ENCODE data around the gene CNNM2.
"Not testable (repeated sequence)": the region's sequence is repeated elsewhere in the genome, so short reads cannot be mapped to it uniquely, and the experiment has no call there.

Gene CNNM2

GRCh38 chr10:103055105-103055504, 137.0 kb downstream of the CNNM2 start:
- 78 to 100% methylated on average over 1 of the region's 4 CpGs for WGBS, 2 experiments (ENCODE audit: insufficient coverage in 2 of 2)

GRCh38 chr10:103058034-103058433, 139.9 kb downstream of the CNNM2 start:
- 92 to 100% methylated on average over 1 of the region's 3 CpGs for WGBS, 2 experiments (ENCODE audit: insufficient coverage in 2 of 2)
- no peaks in the 10 kb centered on the region for H3K36me3 ChIP-seq (ENCODE audit: control insufficient read depth, insufficient read depth, low read length)
- H3K9me3 ChIP-seq (ENCODE audit: control insufficient read depth, low read length): no peaks in the 10 kb centered on the region
- no peak overlapping the region for H3K4me3 ChIP-seq (ENCODE audit: extremely low read depth, insufficient read depth, low read length, poor library complexity, severe bottlenecking)
- no peak overlapping the region for H3K27ac ChIP-seq (ENCODE audit: low read depth, low read length, severe bottlenecking)
- H3K4me1 ChIP-seq (ENCODE audit: control insufficient read depth, insufficient read depth, low read length, poor library complexity, severe bottlenecking): peaks cover 8% of the 10 kb centered on the region

More at GRCh38 chr10:103055105-103055504, 137.0 kb downstream of the CNNM2 start:
- H3K9me3 ChIP-seq (ENCODE audit: control insufficient read depth, low read length): no peaks in the 10 kb centered on the region
- H3K4me3 ChIP-seq (ENCODE audit: extremely low read depth, insufficient read depth, low read length, poor library complexity, severe bottlenecking): no peak overlapping the region
- H3K36me3 ChIP-seq (ENCODE audit: control insufficient read depth, insufficient read depth, low read length): no peaks in the 10 kb centered on the region
- H3K4me1 ChIP-seq (ENCODE audit: control insufficient read depth, insufficient read depth, low read length, poor library complexity, severe bottlenecking): peaks cover 8% of the 10 kb centered on the region
- H3K27ac ChIP-seq (ENCODE audit: low read depth, low read length, severe bottlenecking): no peak overlapping the region

- no CpG with 5 or more reads among the region's 2 CpGs for WGBS, 2 experiments (ENCODE audit: insufficient coverage in 2 of 2)
- H3K9me3 ChIP-seq (ENCODE audit: control insufficient read depth, low read length): no peaks in the 10 kb centered on the region
- no peak overlapping the region for H3K4me3 ChIP-seq (ENCODE audit: extremely low read depth, insufficient read depth, low read length, poor library complexity, severe bottlenecking)
- no peaks in the 10 kb centered on the region for H3K36me3 ChIP-seq (ENCODE audit: control insufficient read depth, insufficient read depth, low read length)
- H3K4me1 ChIP-seq (ENCODE audit: control insufficient read depth, insufficient read depth, low read length, poor library complexity, severe bottlenecking): peaks cover 3% of the 10 kb centered on the region
- H3K27ac ChIP-seq (ENCODE audit: low read depth, low read length, severe bottlenecking): no peak overlapping the region
Measured at GRCh38 chr10:103060575-103060974, 142.5 kb downstream of the CNNM2 start.

DNA sequence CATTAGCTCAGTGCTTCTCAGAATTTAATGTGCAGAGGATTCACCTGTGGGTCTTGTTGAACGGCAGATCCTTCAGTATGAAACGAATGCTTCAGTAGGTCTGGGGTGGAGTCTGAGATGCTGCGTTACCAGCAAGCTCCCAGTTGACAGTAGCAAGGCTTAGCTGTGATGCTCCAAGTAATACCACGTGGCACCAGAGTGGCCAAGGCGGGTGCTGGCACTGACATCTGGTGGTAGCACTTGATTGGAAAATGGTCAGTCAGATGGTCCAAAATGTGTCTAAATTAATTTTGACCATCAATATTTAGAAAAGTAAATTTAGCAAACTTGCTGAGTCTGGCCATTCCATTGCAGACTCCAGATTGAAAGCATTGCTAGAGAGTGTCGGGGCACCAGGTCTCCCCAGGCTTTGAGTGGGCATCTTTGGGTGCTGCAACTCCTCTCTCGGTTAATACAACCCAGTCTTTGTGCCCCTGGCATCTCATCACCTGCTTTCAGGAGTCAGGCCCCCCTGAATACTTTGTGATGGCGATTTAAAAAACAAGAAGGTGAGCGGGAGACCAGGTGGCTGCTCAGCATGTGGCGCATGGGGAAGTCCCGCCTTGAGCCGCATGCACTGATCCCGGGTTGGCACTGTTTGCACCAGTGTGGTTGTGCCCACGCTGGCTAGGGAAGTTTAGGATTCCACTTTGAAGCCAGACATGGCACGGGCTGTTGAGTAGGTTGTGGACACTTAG, 144.9 kb downstream of the CNNM2 start:
- Histone ChIP-seq H3K36me3 (ENCODE audit: control insufficient read depth, insufficient read depth, low read length) (no peaks in the 10 kb centered on the region), H3K4me3 (ENCODE audit: extremely low read depth, insufficient read depth, low read length, poor library complexity, severe bottlenecking) (no peak overlapping the region), H3K9me3 (ENCODE audit: control insufficient read depth, low read length) (no peaks in the 10 kb centered on the region), H3K4me1 (ENCODE audit: control insufficient read depth, insufficient read depth, low read length, poor library complexity, severe bottlenecking) (peaks cover 3% of the 10 kb centered on the region), H3K27ac (ENCODE audit: low read depth, low read length, severe bottlenecking) (no peak overlapping the region)
- whole genome bisulfite sequencing, 2 experiments (ENCODE audit: insufficient coverage in 2 of 2): 81 to 87% methylated on average over 13 to 14 of the region's 15 CpGs

- WGBS, 2 experiments (ENCODE audit: insufficient coverage in 2 of 2): 88% methylated on average over 3 of the region's 4 CpGs
- H3K36me3 ChIP-seq (ENCODE audit: control insufficient read depth, insufficient read depth, low read length): no peaks in the 10 kb centered on the region
- no peak overlapping the region for H3K27ac ChIP-seq (ENCODE audit: low read depth, low read length, severe bottlenecking)
- no peak overlapping the region for H3K4me3 ChIP-seq (ENCODE audit: extremely low read depth, insufficient read depth, low read length, poor library complexity, severe bottlenecking)
- H3K4me1 ChIP-seq (ENCODE audit: control insufficient read depth, insufficient read depth, low read length, poor library complexity, severe bottlenecking): peaks cover 3% of the 10 kb centered on the region
- no peaks in the 10 kb centered on the region for H3K9me3 ChIP-seq (ENCODE audit: control insufficient read depth, low read length)
Measured at GRCh38 chr10:103064956-103065355, 146.9 kb downstream of the CNNM2 start.

DNA sequence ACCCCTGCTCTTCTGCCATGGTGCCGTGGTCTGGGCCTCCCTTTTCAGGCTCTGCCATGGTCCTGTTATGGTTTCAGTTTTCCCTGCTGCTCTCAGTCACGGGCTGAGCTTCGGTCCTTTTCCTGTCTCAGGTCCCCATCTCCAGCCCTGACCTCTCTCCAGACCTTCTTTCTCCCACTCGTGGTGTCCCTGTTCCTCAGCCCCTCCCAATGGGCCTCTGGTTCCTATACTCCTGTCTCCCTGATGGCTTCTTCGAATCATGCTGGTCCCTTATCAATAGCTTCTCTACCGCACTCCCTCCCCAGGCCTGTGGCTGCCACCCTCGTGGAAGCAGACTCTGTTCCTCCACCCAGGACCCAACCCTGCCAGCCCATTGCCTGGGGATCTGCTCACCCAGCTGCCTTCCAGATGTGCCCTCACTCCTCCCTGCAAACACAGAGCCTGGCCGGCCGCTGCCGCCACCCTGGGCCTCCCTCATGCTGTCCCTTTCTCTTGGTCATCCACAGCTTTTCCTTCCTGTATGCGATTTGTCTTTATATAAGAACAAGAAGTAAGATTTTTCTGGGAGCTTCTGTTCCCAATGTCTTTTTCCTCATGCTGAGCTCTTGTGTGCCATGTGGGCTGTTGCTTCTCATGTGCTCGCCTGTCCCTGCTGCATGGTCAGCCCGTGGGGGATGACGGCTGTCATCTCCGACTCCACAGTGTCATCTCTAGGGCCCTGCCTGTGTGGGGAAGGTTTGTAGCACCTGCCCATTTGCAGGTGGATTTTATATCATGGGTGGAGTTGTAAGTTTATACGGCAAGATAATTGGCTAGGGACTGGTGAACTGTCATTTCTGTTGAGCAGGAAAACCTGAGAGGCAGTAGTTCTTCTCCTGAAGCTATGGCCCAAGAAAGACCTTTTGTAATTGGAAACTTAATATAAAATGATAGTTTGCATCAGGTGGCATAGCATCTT, 148.3 kb downstream of the CNNM2 start:
- peaks cover 3% of the 10 kb centered on the region for H3K4me1 ChIP-seq (ENCODE audit: control insufficient read depth, insufficient read depth, low read length, poor library complexity, severe bottlenecking)
- H3K4me3 ChIP-seq (ENCODE audit: extremely low read depth, insufficient read depth, low read length, poor library complexity, severe bottlenecking): no peak overlapping the region
- no peaks in the 10 kb centered on the region for H3K36me3 ChIP-seq (ENCODE audit: control insufficient read depth, insufficient read depth, low read length)
- no peak overlapping the region for H3K27ac ChIP-seq (ENCODE audit: low read depth, low read length, severe bottlenecking)
- WGBS, 2 experiments (ENCODE audit: insufficient coverage in 2 of 2): 93 to 96% methylated on average over 8 to 12 of the region's 16 CpGs
- no peaks in the 10 kb centered on the region for H3K9me3 ChIP-seq (ENCODE audit: control insufficient read depth, low read length)

- H3K4me1 ChIP-seq (ENCODE audit: control insufficient read depth, insufficient read depth, low read length, poor library complexity, severe bottlenecking); H3K27ac ChIP-seq (ENCODE audit: low read depth, low read length, severe bottlenecking); H3K36me3 ChIP-seq (ENCODE audit: control insufficient read depth, insufficient read depth, low read length); H3K9me3 ChIP-seq (ENCODE audit: control insufficient read depth, low read length); H3K4me3 ChIP-seq (ENCODE audit: extremely low read depth, insufficient read depth, low read length, poor library complexity, severe bottlenecking): not testable (repeated sequence)
- WGBS, 2 experiments (ENCODE audit: insufficient coverage in 2 of 2): 80 to 95% methylated on average over 2 to 3 of the region's 4 CpGs
Measured at GRCh38 chr10:103067099-103067477, 149.0 kb downstream of the CNNM2 start.

- Histone ChIP-seq H3K9me3 (ENCODE audit: control insufficient read depth, low read length) (no peaks in the 10 kb centered on the region), H3K27ac (ENCODE audit: low read depth, low read length, severe bottlenecking) (no peak overlapping the region), H3K4me1 (ENCODE audit: control insufficient read depth, insufficient read depth, low read length, poor library complexity, severe bottlenecking) (peaks cover 3% of the 10 kb centered on the region), H3K4me3 (ENCODE audit: extremely low read depth, insufficient read depth, low read length, poor library complexity, severe bottlenecking) (no peak overlapping the region), H3K36me3 (ENCODE audit: control insufficient read depth, insufficient read depth, low read length) (no peaks in the 10 kb centered on the region)
- WGBS, 2 experiments (ENCODE audit: insufficient coverage in 2 of 2): no CpG with 5 or more reads among the region's 2 CpGs
Measured at GRCh38 chr10:103067484-103067883, 149.4 kb downstream of the CNNM2 start.

- H3K9me3 ChIP-seq (ENCODE audit: control insufficient read depth, low read length): no peaks in the 10 kb centered on the region
- peaks cover 3% of the 10 kb centered on the region for H3K4me1 ChIP-seq (ENCODE audit: control insufficient read depth, insufficient read depth, low read length, poor library complexity, severe bottlenecking)
- no peaks in the 10 kb centered on the region for H3K36me3 ChIP-seq (ENCODE audit: control insufficient read depth, insufficient read depth, low read length)
- WGBS, 2 experiments (ENCODE audit: insufficient coverage in 2 of 2): 91 to 93% methylated on average over 5 to 6 of the region's 6 CpGs
- H3K27ac ChIP-seq (ENCODE audit: low read depth, low read length, severe bottlenecking): no peak overlapping the region
- no peak overlapping the region for H3K4me3 ChIP-seq (ENCODE audit: extremely low read depth, insufficient read depth, low read length, poor library complexity, severe bottlenecking)
Measured at GRCh38 chr10:103067956-103068355, 149.9 kb downstream of the CNNM2 start.

GRCh38 chr10:103069453-103070331, 151.6 kb downstream of the CNNM2 start:
- H3K36me3 ChIP-seq (ENCODE audit: control insufficient read depth, insufficient read depth, low read length): no peaks in the 10 kb centered on the region
- 52 to 58% methylated on average over 13 to 16 of the region's 16 CpGs for WGBS, 2 experiments (ENCODE audit: insufficient coverage in 2 of 2)
- H3K4me1 ChIP-seq (ENCODE audit: control insufficient read depth, insufficient read depth, low read length, poor library complexity, severe bottlenecking): no peaks in the 10 kb centered on the region
- no peak overlapping the region for H3K27ac ChIP-seq (ENCODE audit: low read depth, low read length, severe bottlenecking)
- no peaks in the 10 kb centered on the region for H3K9me3 ChIP-seq (ENCODE audit: control insufficient read depth, low read length)
- H3K4me3 ChIP-seq (ENCODE audit: extremely low read depth, insufficient read depth, low read length, poor library complexity, severe bottlenecking): no peak overlapping the region
